Stimulated activated CD4-positive, alpha-beta T cell treated with anti-CD3 and anti-CD28 coated beads, Interleukin-2, amount 100 ng/mL, for 48 hours (primary cell): ENCODE data around the gene PNPO.

Experiments used
- DNase-seq, 2 donors: peaks; one replicate each; pipeline ENCODE4 v3.0.0-alpha.2; 2020

Gene PNPO

GRCh38 chr17:47941246-47942095, at the start of gene PNPO:
PNPO (plus strand) TSS chr17:47941571; CDS start chr17:47941676, 105 bp downstream.
- peak; percentile 86 to 88 for DNase-seq

- no peak for DNase-seq
Observed at GRCh38 chr17:47894498-47895346, 46.6 kb upstream of the PNPO start.

- peak; percentile 18 to 27 for DNase-seq
Observed at GRCh38 chr17:47895347-47895855, 46.0 kb upstream of the PNPO start.

GRCh38 chr17:47895856-47896671, 45.3 kb upstream of the PNPO start, which contains the start of gene SP2:
SP2 (plus strand) TSS chr17:47896236; CDS start chr17:47896287, 51 bp downstream.
- peak; percentile 100 for DNase-seq

GRCh38 chr17:47896672-47897490, 44.5 kb upstream of the PNPO start:
- no peak for DNase-seq

GRCh38 chr17:47897561-47897960, 43.8 kb upstream of the PNPO start:
- DNase-seq = no peak

GRCh38 chr17:47898241-47898640, 43.1 kb upstream of the PNPO start:
- no peak for DNase-seq

GRCh38 chr17:47899643-47900042, 41.7 kb upstream of the PNPO start:
- DNase-seq = no peak

- no peak for DNase-seq
Observed at GRCh38 chr17:47901423-47901822, 39.9 kb upstream of the PNPO start.

GRCh38 chr17:47902039-47902744, 39.2 kb upstream of the PNPO start:
- DNase-seq = no peak

GRCh38 chr17:47905221-47905733, 36.1 kb upstream of the PNPO start:
- no peak for DNase-seq

GRCh38 chr17:47906443-47906842, 34.9 kb upstream of the PNPO start:
- DNase-seq = no peak

GRCh38 chr17:47907932-47908562, 33.3 kb upstream of the PNPO start:
- no peak for DNase-seq

GRCh38 chr17:47913050-47913449, 28.3 kb upstream of the PNPO start:
- DNase-seq = no peak

- DNase-seq = no peak
Observed at GRCh38 chr17:47914306-47914948, 26.9 kb upstream of the PNPO start.

- no peak for DNase-seq
Observed at GRCh38 chr17:47915776-47916398, 25.5 kb upstream of the PNPO start.

- DNase-seq = no peak
Observed at GRCh38 chr17:47916489-47917208, 24.7 kb upstream of the PNPO start.

GRCh38 chr17:47917581-47917980, 23.8 kb upstream of the PNPO start:
- DNase-seq = no peak

GRCh38 chr17:47918006-47918405, 23.4 kb upstream of the PNPO start:
- no peak for DNase-seq
